ENCODE results near the gene CD40.

DNA sequence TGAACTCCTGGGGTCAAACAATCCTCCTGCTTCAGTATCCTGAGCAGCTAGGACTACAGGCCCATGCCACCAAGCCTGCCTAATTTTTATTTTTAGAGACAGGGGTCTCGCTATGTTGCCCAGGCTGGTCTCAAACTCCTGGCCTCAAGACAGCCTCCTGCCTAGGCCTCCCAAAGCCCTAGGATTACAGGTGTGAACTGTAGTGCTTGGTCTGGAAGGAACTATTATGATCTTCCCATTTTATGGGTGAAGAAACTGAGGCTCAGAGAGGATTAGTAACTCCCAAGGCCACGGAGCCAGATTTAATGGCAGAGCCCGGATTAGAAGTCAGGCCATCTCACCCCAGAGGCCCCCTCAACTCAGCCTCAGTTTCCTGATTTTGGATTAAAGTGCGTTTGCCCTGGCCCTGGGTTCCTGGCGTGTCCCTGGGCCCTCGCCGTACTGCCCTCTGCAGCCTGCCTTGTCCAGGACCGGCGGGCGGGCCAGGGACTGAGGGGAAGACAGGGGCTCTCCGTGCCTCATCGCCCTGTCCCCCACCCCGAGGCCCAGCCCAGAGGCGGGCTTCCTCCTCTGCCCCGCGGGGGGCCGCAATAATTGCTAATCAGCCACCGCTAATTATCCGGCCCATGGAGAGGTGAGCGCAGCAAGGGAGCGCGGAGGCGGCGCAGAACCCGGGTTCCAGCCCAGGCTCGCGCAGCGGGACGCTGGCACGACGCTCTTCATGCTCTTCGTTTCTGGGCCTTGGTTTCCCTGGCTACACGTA lies 34.9 kb downstream of the CD40 start:
- TF ChIP-seq, protein P1, sequence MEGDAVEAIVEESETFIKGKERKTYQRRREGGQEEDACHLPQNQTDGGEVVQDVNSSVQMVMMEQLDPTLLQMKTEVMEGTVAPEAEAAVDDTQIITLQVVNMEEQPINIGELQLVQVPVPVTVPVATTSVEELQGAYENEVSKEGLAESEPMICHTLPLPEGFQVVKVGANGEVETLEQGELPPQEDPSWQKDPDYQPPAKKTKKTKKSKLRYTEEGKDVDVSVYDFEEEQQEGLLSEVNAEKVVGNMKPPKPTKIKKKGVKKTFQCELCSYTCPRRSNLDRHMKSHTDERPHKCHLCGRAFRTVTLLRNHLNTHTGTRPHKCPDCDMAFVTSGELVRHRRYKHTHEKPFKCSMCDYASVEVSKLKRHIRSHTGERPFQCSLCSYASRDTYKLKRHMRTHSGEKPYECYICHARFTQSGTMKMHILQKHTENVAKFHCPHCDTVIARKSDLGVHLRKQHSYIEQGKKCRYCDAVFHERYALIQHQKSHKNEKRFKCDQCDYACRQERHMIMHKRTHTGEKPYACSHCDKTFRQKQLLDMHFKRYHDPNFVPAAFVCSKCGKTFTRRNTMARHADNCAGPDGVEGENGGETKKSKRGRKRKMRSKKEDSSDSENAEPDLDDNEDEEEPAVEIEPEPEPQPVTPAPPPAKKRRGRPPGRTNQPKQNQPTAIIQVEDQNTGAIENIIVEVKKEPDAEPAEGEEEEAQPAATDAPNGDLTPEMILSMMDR (conservative IDR thresholded peaks at IDR 0.05 in 1 of 2, IDR thresholded peaks at IDR 0.05 in 1 of 2; ENCODE audit: extremely low read depth in 1 of 2, insufficient read depth in 1 of 2, low read depth in 1 of 2, low read length in 2 of 2) = no peak
- TF ChIP-seq EZH2 (IDR thresholded peaks at IDR 0.05; ENCODE audit: borderline replicate concordance, low read length) = no peak

Data from mammary epithelial cell (primary cell).